HFFc6 (cell line): Measurements from ENCODE around the gene UBASH3A. TPM values are rescaled to one million over a fixed set of nuclear protein-coding genes. Genes with fewer than 3 reads are reported as not detected.

Source experiments
- DNase-seq: peaks from one replicate; pipeline ENCODE4 v3.0.0-alpha.2; 2018
- H3K27ac Mint-ChIP-seq: 2 replicates; pipeline ENCODE4 v1.8.0; 2020; ENCODE audit warnings: mild to moderate bottlenecking, mixed read lengths
- H3K27me3 Mint-ChIP-seq: 2 replicates; pipeline ENCODE4 v1.8.0; 2021; ENCODE audit warnings: mild to moderate bottlenecking, moderate library complexity, mixed read lengths; ENCODE audit not compliant: insufficient read depth
- H3K36me3 Mint-ChIP-seq: 2 replicates; pipeline ENCODE4 v1.8.0; 2021; ENCODE audit warnings: low read depth, mixed read lengths
- H3K4me1 Mint-ChIP-seq: 2 replicates; pipeline ENCODE4 v1.8.0; 2020; ENCODE audit warnings: low read depth, mixed read lengths
- H3K4me3 Mint-ChIP-seq: 2 replicates; pipeline ENCODE4 v1.8.0; 2020; ENCODE audit warnings: mild to moderate bottlenecking, moderate library complexity, mixed read lengths
- H3K9me3 Mint-ChIP-seq: 2 replicates; pipeline ENCODE4 v1.8.0; 2020; ENCODE audit warnings: mild to moderate bottlenecking, mixed read lengths
- CTCF ChIP-seq: fragments of 200-600 bp; sonication (generic); IDR thresholded peaks from 2 replicates; pipeline ENCODE4 v1.5.0; 2021; ENCODE audit warnings: antibody characterized with exemption, mild to moderate bottlenecking
- total RNA-seq, 6 experiments: library from RNA; stranded (reverse); fragmentation: NEBNext Ultra II Directional; extraction: Animal tissue kit (Norgen Biotek cat#: 25700); gene quantifications; 2 replicates in 1 of 6; 3 replicates in 5 of 6; pipeline ENCODE4 v1.2.3, GENCODE V29; 2021

The UBASH3A gene
- total RNA-seq, 6 experiments from 2014 or later = not detected

GRCh38 chr21:42440187-42440792, 36.6 kb downstream of the UBASH3A start:
- no peak for TF ChIP-seq CTCF
- DNase-seq = no peak
- no peaks in the 10 kb centered on the region for H3K27me3 Mint-ChIP-seq
- no peak overlapping the region for H3K27ac Mint-ChIP-seq
- no peak overlapping the region for H3K4me3 Mint-ChIP-seq
- no peaks in the 10 kb centered on the region for H3K4me1 Mint-ChIP-seq
- peaks cover 14% of the 10 kb centered on the region for H3K36me3 Mint-ChIP-seq
- H3K9me3 Mint-ChIP-seq = peaks cover 71% of the 10 kb centered on the region

- no peak for DNase-seq
- no peaks in the 10 kb centered on the region for H3K4me1 Mint-ChIP-seq
- H3K9me3 Mint-ChIP-seq = peaks cover 83% of the 10 kb centered on the region
- H3K4me3 Mint-ChIP-seq = no peak overlapping the region
- H3K27me3 Mint-ChIP-seq = no peaks in the 10 kb centered on the region
- H3K36me3 Mint-ChIP-seq = peaks cover 20% of the 10 kb centered on the region
- no peak for TF ChIP-seq CTCF
- H3K27ac Mint-ChIP-seq = no peak overlapping the region
Observed at GRCh38 chr21:42441963-42442362, 38.3 kb downstream of the UBASH3A start.

- TF ChIP-seq CTCF = no peak
- H3K27ac Mint-ChIP-seq = no peak overlapping the region
- no peaks in the 10 kb centered on the region for H3K27me3 Mint-ChIP-seq
- H3K4me3 Mint-ChIP-seq = no peak overlapping the region
- no peak for DNase-seq
- no peaks in the 10 kb centered on the region for H3K4me1 Mint-ChIP-seq
- H3K36me3 Mint-ChIP-seq = peaks cover 22% of the 10 kb centered on the region
- H3K9me3 Mint-ChIP-seq = peaks cover 86% of the 10 kb centered on the region
Observed at GRCh38 chr21:42443181-42443785, 39.6 kb downstream of the UBASH3A start.

- Mint-ChIP-seq H3K36me3 (peaks cover 21% of the 10 kb centered on the region), H3K4me3 (no peak overlapping the region), H3K27me3 (peaks cover 2% of the 10 kb centered on the region; the same call in 1 of the 2 replicates), H3K9me3 (peaks cover 86% of the 10 kb centered on the region), H3K27ac (no peak overlapping the region), H3K4me1 (no peaks in the 10 kb centered on the region)
- no peak for TF ChIP-seq CTCF
- no peak for DNase-seq
Observed at GRCh38 chr21:42443876-42444744, 40.4 kb downstream of the UBASH3A start.

GRCh38 chr21:42444745-42445059, 41.0 kb downstream of the UBASH3A start:
- Mint-ChIP-seq H3K4me1 (no peaks in the 10 kb centered on the region), H3K27ac (no peak overlapping the region), H3K4me3 (no peak overlapping the region), H3K36me3 (peaks cover 23% of the 10 kb centered on the region), H3K27me3 (peaks cover 2% of the 10 kb centered on the region; the same call in 1 of the 2 replicates), H3K9me3 (peaks cover 86% of the 10 kb centered on the region)
- no peak for TF ChIP-seq CTCF
- DNase-seq = no peak
